HG03135 (cell line): ENCODE data around the gene SQOR.

Source experiments
- ATAC-seq: cut with Tn5 transposase; IDR thresholded peaks from one replicate; pipeline ENCODE4 v1.9.1; 2021; ENCODE audit warnings: mild to moderate bottlenecking, moderate library complexity; ENCODE audit not compliant: unreplicated experiment

Gene SQOR

GRCh38 chr15:45657764-45658545 is 23.1 kb downstream of the SQOR start:
- ATAC-seq, result no peak

- ATAC-seq, result no peak
Measured at GRCh38 chr15:45660231-45660979, 25.6 kb downstream of the SQOR start.

GRCh38 chr15:45662375-45662774 is 27.5 kb downstream of the SQOR start:
- no peak for ATAC-seq

GRCh38 chr15:45664451-45664850 is 29.6 kb downstream of the SQOR start:
- no peak for ATAC-seq

- ATAC-seq, result no peak
Measured at GRCh38 chr15:45665261-45665660, 30.4 kb downstream of the SQOR start.

- no peak for ATAC-seq
Measured at GRCh38 chr15:45666119-45666875, 31.5 kb downstream of the SQOR start.

- no peak for ATAC-seq
Measured at GRCh38 chr15:45667002-45667401, 32.2 kb downstream of the SQOR start.

- ATAC-seq, result no peak
Measured at GRCh38 chr15:45668386-45668785, 33.6 kb downstream of the SQOR start.

- ATAC-seq, result no peak
Measured at GRCh38 chr15:45669422-45669821, 34.6 kb downstream of the SQOR start.

- ATAC-seq, result no peak
Measured at GRCh38 chr15:45670091-45670490, 35.3 kb downstream of the SQOR start.

GRCh38 chr15:45670511-45670910 is 35.7 kb downstream of the SQOR start:
- ATAC-seq, result no peak

GRCh38 chr15:45674677-45675076 is 39.8 kb downstream of the SQOR start:
- ATAC-seq, result no peak

- no peak for ATAC-seq
Measured at GRCh38 chr15:45677797-45678196, 43.0 kb downstream of the SQOR start.

GRCh38 chr15:45678459-45679178 is 43.8 kb downstream of the SQOR start:
- no peak for ATAC-seq

GRCh38 chr15:45684533-45684932 is 49.7 kb downstream of the SQOR start:
- no peak for ATAC-seq

GRCh38 chr15:45689616-45690015 is 54.8 kb downstream of the SQOR start:
- no peak for ATAC-seq

- no peak for ATAC-seq
Measured at GRCh38 chr15:45690581-45691260, 55.9 kb downstream of the SQOR start.

GRCh38 chr15:45701108-45701507 is 66.3 kb downstream of the SQOR start:
- no peak for ATAC-seq

- ATAC-seq, result no peak
Measured at GRCh38 chr15:45702041-45702440, 67.2 kb downstream of the SQOR start.

GRCh38 chr15:45703670-45704328 is 69.0 kb downstream of the SQOR start:
- ATAC-seq, result no peak
